HG03460 (cell line): ENCODE results near the gene SAFB.
A peak's percentile ranks its signal among the peaks of the same experiment; 100 is the strongest.

ENCODE experiments used
- ATAC-seq: cut with Tn5 transposase; IDR thresholded peaks from one replicate; pipeline ENCODE4 v1.9.1; 2021; ENCODE audit not compliant: unreplicated experiment

SAFB gene

DNA sequence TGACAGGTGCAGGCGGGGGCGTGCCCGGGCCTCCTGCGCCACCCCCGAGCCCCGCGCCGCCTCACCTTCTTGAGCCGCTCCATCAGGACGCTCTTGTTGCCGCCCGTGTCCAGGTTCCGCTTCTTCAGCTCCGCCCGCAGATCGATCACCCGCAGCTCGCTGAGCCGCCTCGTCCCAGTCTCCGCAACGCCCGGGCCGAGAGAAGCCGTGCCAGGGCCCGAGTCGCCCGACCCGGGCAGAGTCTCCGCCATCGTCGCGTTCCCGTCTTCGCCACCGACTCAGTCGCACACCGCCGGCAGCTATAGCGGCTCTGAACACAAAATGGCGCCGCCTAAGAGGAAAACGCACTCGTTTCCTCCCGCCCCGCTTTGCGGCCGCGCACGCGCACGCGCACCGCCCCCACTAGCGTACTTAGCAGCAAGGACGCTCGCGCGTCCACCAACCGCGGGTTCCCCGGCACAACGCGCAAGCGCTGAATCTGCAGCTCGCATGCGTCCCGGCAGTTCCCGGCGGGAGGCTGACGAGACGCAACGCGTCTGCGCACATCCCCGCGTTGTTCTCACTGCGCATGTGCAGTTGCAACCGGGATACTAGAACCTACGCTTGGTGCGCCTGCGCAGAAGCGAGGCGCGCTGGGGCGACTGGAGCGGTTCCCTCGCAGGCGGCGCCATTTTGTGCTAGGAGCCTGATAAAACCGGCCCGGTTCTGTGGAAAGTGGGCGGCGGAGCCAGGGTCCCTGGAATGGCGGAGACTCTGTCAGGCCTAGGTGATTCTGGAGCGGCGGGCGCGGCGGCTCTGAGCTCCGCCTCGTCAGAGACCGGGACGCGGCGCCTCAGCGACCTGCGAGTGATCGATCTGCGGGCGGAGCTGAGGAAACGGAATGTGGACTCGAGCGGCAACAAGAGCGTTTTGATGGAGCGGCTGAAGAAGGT, at the start of gene SAFB, which contains the start of gene SAFB2:
TSS of gene SAFB (plus strand) at position 619 of the 932 bp plus-strand sequence. CDS start at position 742, 123 bp downstream.
TSS of gene SAFB2 (minus strand) at position 312 of the 932 bp plus-strand sequence. CDS start at position 251, 61 bp downstream.
- peak; percentile 73 for ATAC-seq

DNA sequence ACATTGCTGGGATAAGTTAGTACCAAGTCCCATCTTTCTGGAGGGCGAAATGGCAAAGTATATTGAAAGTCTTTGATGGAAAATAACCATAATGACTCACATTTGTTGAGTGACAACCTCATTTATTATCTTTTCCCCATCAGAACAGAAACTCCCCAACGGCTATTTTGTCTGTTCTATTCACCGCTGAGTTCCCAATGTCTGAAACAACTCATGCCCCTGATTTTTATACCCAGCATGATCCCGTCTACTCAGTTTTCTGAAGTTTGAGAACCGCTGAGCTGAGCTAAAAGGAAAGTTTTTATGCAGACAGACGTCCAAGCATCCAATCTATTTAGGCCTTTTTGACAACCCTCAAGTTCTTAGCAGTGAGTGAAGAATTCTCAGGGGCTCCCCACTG, 47.3 kb upstream of the SAFB start:
- ATAC-seq, result no peak

DNA sequence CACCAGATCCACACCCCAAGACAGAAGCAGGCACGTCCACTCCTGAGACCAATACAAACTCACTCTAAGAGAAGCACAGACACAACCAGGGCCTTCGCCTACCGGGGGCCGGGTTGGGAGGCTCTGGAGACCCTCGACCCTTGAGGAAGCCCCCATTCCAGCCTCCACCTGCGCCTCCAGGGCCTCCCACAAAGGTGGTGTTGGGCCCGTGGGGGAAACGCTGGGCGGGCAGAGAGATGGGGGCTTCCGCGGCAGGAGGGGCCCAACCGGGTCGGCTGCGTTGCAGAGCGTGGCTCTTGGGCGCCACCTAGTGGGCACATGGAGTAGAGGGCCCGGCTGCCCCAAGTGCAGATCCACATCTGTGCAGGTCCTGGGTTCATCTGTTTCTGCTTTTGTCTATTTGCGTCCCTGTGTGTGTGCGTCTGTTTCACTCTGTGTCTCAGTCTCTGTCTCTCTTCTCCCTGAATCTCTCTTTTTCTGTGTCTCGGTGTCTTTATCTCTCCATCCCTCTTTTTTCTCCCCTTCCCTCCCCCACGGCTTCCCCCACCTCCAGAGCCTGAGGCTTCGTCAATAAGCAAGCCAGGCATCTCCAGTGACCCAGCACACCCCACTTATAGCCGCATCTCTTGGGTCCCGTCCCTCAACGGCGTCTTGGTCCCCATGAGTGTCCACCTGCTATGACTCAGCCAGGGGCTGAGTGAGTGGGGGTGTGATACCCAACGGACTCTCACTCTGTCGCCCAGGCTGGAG, 44.6 kb upstream of the SAFB start:
- ATAC-seq, result no peak

DNA sequence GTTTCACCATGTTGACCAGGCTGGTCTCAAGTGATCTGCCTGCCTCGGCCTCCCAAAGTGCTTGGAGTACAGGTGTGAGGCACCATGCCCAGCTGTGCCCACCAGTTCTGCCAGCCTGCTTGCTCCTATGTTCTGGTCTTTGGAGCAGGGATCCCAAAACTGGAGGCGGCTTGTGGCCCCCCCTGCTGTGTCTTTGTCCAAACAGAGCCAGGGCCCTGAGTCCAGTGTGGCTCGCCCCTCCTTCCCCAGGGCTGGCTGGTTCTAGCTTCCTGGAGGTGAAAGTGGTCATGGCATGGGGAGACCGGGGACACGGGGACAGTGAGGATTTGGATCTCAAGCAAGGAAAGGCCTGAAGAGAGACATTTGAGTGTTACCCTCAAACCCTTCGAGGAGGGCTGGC, 43.6 kb upstream of the SAFB start:
- no peak for ATAC-seq

DNA sequence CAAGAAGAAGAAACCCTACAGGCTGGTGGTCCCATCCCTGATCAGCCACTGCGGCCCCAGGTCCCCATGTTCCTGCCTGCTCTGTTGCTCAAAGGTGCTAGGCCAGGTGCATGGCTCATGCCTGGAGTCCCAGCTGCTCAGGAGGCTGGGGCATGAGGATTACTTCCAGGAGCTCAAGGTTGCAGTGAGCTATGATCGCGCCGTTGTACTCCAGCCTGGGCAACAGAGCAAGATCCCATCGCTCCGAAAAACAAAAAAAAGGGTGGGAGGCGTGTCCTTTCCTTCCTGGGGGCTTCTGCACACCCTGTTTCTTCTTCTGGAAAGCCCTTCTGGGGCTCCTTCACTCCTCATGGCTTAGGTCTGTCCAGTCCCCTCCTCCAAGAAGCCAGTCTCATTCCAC, 43.2 kb upstream of the SAFB start:
- no peak for ATAC-seq

DNA sequence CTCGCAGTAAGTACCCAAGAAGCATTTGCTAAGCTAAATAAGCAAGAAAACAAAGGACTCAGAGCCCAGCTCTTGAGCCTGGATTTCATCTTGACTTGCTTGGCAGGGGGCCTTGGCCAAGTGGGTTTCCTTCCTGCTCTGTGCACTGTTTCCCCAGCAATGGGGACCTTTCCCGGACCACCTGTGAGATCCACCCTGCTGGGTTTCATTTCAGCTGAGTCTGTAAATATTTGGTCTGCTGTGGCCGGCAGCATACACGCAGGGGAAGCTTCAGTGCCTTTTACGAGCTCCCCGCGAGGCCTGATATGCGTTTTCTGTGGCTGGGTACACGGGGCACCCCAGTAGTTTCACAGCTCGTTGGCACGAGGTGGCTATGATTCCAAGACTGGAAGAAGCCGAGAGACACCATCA, 42.7 kb upstream of the SAFB start:
- ATAC-seq, result no peak

DNA sequence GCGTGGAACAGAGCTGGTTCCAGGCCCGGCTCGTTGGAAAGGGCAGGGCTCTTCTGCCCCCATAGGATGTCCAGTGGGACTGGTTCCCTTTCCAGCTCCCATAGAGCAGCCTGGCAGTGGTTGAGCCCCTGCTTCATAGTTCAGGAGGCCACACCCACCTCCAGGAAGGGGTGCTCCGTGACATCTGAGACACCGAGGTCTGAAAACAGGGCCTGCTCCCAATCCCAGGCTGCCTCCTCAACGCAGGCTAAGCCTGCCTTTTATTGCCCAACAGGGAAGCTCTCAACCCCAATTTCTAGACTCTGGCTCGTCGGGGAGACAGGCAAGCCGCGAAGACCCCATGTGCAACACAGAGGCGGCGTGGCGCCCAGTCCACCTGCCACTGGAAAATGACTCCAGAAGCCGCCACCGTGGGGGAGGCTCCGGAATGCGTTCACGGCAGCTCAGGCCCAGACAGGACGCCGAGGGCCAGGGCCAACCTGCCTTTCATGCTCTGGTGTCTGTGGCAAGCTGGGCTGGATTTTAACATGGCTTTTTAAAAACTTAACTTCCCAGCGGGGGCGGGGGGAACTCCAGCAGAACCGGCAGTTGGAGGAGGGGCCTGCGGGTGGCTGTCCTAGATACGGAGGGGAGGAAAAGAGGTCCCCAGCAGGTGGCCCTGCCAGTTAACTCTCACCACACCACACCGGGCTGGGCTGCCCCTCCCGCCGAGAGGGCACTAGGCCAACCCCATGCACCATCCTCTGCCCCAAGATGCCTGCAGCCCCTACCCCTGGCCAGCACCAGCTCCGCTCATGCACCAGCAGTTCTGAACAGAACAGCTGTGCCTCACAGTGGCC, 37.2 kb upstream of the SAFB start:
- ATAC-seq, result no peak

DNA sequence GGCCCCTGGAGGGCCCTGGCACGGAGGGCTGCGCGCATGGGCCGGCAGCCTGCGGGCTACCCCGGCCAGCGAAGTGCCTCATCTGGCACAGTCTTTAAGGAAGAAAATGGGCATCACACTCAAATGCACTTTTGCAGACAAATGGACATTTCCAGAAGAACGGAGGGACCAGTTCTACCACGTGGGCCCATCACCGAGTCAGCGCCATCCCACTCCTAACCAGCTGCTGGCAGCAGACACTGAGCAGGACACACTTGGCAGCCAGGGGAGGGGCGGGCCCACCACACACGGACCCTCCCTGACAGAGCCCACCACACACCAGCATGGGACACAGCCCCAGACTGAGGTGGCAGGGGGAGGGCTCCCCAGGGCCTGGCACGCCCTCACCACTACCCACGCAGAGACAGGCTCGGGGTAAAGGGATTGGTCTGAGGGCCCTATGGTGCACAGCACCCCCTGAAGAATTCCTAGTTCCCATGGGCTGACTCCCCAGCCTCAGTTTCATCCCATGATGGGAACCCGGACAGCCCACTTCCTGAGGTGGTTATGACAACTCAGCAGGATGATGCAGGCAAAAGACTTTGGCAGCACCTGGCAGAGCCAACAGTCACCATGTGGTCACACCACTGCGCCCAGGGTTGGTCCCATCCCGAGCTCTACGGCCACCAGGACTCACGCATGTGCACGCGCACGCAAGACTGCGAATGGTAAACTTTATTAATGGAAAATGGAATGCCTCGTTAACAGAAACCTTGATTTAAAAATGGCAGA, 36.4 kb upstream of the SAFB start:
- no peak for ATAC-seq

DNA sequence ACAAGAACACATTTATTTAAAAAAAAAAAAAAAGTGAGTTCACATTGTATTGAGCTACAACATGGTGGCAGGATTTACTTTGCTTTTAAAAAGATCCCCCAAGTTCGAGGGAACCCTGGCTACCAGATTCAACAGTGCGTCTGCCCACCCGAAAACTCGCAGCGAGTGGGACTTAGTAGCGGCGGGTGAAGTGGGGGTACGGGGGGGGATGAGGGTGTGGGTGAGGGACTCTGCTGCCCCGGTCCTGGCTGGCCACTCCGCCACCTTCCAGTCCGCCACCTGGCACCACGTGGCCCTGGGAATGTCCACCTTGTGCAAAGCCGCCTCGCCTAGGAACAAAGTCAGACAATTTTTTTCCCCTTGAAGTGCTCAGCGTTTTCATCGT, 35.8 kb upstream of the SAFB start:
- no peak for ATAC-seq

DNA sequence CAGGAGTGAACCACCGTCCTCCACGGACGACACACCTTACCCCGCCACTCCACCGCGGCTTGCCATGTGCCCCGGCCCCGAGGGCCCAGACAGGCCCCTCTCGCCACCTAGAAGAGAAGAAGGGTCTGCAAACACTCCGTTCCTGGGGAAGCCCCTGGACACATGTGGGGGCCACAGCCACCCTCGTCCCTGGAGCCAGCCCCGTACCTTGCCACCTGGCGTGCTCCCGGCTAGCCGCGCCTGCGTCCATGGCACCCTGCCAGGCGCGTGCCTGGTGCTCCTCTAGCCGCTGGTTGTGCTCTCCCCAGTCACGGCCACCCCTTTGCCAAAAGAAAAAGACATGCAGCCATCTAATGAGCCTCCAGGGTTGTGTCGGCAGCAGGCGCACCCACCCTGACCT, 35.2 kb upstream of the SAFB start:
- ATAC-seq, result no peak

DNA sequence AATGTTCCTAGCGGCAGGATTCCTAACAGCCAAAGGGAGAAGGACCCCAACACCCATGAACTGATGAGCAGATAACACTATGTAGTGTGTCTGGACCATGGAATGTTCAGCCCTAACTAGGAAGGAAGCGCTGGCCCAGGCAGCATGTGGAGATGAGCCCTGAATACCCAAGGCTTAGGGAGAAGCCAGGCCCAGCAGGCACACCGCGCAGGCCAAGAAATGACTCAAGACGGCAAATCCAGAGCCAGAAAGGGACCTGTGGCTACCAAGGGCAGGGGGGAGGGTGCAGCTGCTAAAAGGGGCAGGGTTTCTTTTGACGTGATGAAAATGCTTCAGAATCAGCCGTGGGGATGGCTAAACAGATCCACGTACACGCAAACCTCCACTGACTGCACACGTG, 34.4 kb upstream of the SAFB start:
- no peak for ATAC-seq

DNA sequence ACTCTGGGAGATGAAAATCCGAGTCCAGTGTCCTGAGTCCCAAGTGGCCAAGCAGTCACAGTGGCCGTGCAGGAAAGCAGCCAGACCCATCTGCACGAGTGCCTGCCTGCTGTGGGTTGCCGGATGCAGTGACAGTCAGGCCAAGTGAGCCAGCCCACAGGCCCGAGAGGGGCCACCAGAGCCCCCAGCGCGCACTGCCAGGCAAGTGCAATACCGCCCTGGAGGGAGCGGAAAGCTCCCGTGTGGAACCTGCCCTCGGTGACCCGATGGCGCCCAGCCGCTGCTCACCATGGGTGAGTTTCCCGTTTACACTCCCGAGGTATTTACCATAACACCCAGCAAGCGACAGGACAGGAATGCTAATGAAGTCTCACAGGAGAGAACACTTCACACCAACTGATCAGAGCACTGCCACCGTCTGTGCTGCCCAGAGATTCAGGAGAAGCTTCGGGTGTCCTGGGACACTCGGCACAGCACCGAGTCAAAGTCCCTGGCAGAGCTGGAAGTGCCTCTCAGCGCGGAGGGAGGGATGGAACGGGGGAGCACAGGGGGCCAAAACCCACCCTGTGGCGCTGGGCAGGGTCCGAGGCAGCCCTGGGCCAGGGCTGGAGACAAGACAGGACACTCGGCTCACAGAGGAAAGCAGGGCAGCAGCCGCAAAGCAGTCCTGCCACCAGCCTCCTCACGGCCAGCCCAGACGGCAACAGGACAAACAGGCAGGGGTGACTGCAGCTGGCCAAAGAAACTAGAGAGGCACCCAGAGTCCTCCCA, 33.8 kb upstream of the SAFB start:
- ATAC-seq, result no peak

DNA sequence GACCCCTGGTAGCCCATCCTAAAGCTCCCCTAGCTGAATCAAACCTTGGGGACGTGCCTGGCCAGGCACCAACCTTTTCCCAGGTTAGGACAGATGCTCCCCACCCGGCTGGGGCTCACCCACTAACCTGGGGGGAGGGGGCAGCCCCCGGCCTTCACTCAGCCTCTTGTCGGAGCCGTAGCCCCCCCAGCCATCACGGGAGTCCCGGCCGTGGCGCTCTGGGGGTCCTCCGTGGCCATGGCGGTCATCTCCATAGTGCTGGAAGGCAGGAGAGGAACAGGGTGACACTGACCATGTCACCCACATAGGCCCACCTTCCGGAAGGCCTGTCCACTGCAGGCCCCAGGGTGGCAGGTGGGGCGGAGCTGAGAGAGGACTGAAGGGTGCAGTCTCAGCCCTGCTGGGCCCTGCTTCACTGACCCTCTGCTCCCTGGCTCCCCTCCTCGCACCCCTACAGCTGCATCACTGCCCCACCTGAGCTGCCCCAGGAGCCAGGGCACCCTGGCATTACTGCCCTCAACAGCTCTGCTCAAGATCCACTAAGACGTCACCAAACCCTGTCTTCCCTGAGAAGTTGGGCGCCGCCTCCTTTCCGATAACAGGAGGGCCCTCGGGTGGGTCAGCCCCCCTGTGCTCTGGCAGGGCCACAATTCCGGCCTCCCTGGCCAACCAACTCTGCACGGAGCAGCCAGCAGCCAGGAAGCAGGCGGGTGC, 32.6 kb upstream of the SAFB start:
- no peak for ATAC-seq

DNA sequence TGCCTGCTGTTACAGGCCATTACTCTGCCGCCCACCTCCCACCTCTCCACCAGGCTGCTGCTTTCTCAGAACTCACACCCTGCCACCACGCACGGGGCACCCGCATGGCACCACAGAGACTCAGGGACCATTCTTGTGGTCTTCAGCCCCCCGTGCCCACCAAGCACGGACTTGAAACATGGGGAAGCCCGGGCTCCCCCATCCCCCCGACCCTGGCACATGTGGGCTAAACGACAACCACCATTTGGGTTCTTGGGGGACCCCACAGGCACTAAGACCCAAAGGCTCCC, 32.1 kb upstream of the SAFB start:
- no peak for ATAC-seq

DNA sequence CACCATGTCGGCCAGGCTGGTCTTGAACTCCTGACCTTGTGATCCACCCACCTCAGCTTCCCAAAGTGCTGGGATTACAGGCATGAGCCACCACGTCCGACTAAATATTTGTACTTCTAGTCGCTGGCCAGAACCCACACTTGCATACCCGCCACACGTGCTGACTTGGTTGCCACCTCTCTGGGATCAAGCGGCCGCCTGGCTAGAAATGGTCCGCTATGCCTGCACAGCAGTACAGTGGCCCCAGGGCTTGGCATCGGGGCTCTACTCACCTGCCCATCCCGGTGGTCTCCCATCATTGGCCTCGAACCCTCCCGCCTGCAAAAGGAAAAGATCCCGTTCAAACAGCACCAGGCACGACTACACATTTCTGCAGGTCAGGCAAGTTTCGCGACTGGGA, 31.4 kb upstream of the SAFB start:
- ATAC-seq, result no peak

DNA sequence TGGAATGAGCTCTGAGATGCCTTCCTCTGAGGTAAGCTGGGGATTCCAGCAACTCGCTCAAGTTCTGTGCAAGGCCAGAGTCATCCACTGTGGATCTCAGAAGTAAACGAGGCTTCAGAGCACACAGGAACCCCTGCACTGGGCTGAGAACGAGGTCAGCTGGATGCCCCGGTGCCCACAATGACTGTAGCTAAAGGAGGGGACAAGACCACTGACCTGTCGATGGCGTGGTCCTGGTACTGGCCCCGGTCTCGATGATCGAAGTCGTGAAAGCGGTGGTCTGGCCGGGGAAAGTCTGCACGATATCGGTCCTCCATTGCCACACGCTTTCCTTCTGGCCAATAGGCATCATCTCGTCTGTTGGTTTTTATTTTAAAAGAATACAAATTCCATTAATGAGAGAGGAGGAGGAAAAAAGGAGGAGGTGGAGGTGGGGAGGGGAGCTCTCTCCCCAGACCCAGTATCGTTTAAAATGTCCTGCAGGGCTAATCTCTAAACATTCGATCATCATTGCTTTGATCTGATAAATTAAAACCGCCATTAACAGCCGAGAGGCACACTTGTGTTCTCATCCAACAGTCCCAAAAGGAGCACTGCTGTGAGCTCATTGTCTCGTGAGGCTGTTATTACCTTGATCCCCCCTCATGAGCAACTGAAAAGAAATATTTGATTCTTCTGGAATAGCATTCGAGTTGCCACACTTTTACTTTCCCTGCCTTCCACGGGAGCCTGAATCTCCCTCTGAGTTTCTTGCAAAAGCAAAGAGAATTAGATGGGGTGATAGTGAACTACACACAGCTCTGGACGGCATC, 30.1 kb upstream of the SAFB start:
- no peak for ATAC-seq

DNA sequence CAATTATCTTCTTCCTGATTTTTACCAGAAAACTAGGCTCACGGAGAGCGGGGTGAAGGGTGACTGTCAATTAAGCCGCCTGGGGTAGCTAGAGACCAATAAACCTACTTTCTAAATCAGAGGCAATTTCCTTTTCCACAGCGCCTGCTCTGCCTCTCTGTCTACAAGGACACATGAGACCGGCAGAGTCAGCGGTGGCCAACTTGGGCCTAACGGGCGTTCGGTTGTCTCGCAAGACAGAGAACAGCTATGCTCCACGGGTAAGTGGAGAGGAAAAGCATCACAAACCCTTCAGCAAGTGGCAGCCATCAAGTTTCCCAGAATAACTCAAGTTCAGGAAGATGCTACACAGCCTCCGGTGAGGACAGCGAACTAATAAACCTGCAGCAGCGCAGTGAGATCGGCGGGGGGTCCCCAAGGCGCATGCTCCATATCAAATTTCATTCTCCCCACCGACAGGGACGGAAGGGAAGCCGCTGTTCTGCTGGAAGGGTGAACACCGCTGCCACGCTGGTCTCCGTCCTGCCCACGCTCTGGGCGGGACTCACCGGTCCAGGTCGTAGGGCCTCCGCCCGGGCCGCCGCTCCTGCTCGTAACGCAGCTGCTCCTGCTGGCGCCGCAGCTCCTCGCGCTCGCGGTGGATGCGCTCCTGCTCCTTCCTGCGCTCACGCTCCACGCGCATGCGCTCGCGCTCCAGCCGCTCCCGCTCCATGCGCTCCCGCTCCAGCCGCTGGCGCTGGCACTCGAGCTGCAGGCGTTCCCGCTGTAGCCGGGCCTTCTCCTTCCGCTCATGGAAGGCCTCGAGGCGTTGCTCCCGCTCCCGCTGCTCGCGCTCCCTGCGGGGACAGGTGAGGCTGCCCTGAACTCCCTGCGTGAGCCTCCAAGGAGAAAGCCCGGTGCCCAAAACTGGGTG, 29.3 kb upstream of the SAFB start:
- ATAC-seq, result no peak
